ENCODE results near the gene ARHGDIG. TPM values are rescaled to one million over a fixed set of nuclear protein-coding genes. Genes with fewer than 3 reads are reported as not detected.

The ARHGDIG gene
- total RNA-seq, 1 experiment from 2014 or later: not detected

DNA sequence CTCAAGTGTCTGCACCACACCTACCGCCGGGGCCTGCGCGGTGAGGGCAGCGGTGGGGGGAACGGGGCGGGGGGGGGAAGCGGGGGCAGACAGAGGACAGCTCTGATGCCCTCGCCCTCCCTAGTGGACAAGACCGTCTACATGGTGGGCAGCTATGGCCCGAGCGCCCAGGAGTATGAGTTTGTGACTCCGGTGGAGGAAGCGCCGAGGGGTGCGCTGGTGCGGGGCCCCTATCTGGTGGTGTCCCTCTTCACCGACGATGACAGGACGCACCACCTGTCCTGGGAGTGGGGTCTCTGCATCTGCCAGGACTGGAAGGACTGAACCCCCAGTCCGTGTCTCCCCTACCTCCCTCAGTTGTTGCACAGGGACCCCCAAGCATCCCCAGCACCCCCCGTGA is 2.1 kb downstream of the ARHGDIG start:
- no TSS peak for BruUV-seq (replicated peaks)
- no peak overlapping the region for H3K4me3 Mint-ChIP-seq (ENCODE audit: unreplicated experiment)
- H3K36me3 Mint-ChIP-seq (ENCODE audit: insufficient read depth, unreplicated experiment): no peaks in the 10 kb centered on the region
- peaks cover 4% of the 10 kb centered on the region for H3K4me1 Mint-ChIP-seq (ENCODE audit: insufficient read depth, unreplicated experiment)
- H3K27ac Mint-ChIP-seq (ENCODE audit: low read depth, unreplicated experiment): no peak overlapping the region
- intact Hi-C loops (cut with micrococcal nuclease): no loop called here
- no peaks in the 10 kb centered on the region for H3K9me3 Mint-ChIP-seq (ENCODE audit: unreplicated experiment)
- no peaks in the 10 kb centered on the region for H3K27me3 Mint-ChIP-seq (ENCODE audit: insufficient read depth, unreplicated experiment)
- DNase-seq (ENCODE audit: unreplicated experiment): no peak
- ChIA-PET CTCF (no interaction called here), POLR2A (no interaction called here)
- no peak for TF ChIP-seq CTCF (IDR thresholded peaks at IDR 0.05; ENCODE audit: unreplicated experiment)

- ChIA-PET CTCF (no interaction called here), POLR2A (no interaction called here)
- no TSS peak for BruUV-seq (replicated peaks)
- intact Hi-C loops (cut with micrococcal nuclease): no loop called here
- Mint-ChIP-seq H3K36me3 (ENCODE audit: insufficient read depth, unreplicated experiment) (no peaks in the 10 kb centered on the region), H3K27ac (ENCODE audit: low read depth, unreplicated experiment) (no peak within 1 kb of the TSS), H3K27me3 (ENCODE audit: insufficient read depth, unreplicated experiment) (no peaks in the 10 kb centered on the region), H3K4me3 (ENCODE audit: unreplicated experiment) (no peak within 1 kb of the TSS), H3K4me1 (ENCODE audit: insufficient read depth, unreplicated experiment) (peaks cover 4% of the 10 kb centered on the region), H3K9me3 (ENCODE audit: unreplicated experiment) (no peaks in the 10 kb centered on the region)
- DNase-seq (ENCODE audit: unreplicated experiment): no peak
- TF ChIP-seq CTCF (IDR thresholded peaks at IDR 0.05; ENCODE audit: unreplicated experiment): no peak
Observed at GRCh38 chr16:283033-283805, 2.8 kb downstream of the ARHGDIG start, which contains the start of gene PDIA2. PDIA2 (plus strand) TSS chr16:283164; CDS start chr16:283170, 6 bp downstream.

DNA sequence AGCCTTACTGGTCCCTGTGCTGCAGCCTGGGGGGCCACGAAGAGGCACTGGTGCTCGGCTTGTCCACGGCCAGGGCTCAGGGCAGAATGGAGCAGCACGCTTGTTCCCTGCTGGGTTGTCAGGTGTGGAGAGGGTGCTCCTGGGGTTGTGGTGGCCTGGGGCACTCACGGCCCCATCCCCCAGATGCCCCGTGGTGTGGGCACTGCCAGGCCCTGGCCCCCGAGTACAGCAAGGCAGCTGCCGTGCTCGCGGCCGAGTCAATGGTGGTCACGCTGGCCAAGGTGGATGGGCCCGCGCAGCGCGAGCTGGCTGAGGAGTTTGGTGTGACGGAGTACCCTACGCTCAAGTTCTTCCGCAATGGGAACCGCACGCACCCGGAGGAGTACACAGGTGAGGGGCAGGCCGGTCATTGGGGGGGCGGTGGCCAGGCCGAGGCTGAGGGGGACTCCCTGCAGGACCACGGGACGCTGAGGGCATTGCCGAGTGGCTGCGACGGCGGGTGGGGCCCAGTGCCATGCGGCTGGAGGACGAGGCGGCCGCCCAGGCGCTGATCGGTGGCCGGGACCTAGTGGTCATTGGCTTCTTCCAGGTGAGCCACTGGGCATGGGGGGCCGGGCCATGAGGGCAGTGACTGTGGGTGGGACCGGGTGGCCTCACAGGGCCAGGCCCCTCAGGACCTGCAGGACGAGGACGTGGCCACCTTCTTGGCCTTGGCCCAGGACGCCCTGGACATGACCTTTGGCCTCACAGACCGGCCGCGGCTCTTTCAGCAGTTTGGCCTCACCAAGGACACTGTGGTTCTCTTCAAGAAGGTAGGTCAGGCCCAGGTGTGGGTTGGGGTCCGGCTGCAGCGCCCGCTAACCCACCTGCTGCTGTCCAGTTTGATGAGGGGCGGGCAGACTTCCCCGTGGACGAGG is 4.1 kb downstream of the ARHGDIG start:
- Mint-ChIP-seq H3K27ac (ENCODE audit: low read depth, unreplicated experiment) (no peak overlapping the region), H3K36me3 (ENCODE audit: insufficient read depth, unreplicated experiment) (peaks cover 1% of the 10 kb centered on the region), H3K4me3 (ENCODE audit: unreplicated experiment) (no peak overlapping the region), H3K27me3 (ENCODE audit: insufficient read depth, unreplicated experiment) (no peaks in the 10 kb centered on the region), H3K9me3 (ENCODE audit: unreplicated experiment) (no peaks in the 10 kb centered on the region), H3K4me1 (ENCODE audit: insufficient read depth, unreplicated experiment) (no peaks in the 10 kb centered on the region)
- no peak for DNase-seq (ENCODE audit: unreplicated experiment)
- CTCF ChIA-PET: no interaction called here
- BruUV-seq (replicated peaks): no TSS peak
- intact Hi-C loops (cut with micrococcal nuclease): no loop called here
- POLR2A ChIA-PET: no interaction called here
- no peak for TF ChIP-seq CTCF (IDR thresholded peaks at IDR 0.05; ENCODE audit: unreplicated experiment)
